Measurements from ENCODE around the gene MFN2. TPM values are rescaled to one million over a fixed set of nuclear protein-coding genes. Genes with fewer than 3 reads are reported as not detected.
A peak's percentile ranks its signal among the peaks of the same experiment; 100 is the strongest.

Gene MFN2
- total RNA-seq, 2 experiments from 2014 or later = 28.3 to 52.7 TPM

DNA sequence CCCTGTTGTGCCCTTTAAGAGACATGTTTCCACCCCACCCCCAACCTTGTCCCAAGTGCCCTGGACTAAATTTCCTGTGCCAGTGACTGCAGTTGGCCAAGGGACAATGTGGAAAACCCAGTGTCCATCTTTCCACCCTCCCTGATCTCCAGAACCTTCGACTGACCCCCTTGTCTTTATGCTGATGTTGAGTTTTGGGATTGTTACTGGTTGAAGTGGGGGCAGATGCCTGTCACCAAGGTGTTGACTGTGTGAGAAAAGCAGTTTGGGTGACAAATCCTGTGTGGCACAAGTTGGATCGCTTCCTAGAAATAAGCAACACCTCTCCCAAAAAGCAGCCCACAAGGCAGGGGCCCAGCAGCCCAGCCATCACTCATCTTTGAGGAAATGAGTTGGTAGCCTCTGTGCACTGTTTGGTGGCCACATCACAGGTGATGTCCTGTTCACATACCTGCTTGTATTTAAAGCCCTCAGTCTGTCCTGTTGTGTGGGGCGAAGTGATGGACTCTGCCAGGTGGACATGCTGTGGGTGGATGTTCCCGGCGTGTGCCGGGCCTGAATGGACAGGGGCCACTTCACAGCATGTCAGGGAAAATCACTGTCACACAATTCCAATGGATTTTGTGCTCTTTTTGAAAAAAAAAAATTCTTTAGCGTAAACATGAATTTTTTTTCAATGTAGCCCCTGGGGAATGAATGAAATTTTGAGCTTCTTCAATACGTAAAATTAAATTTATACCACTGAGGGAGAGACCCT is 32.5 kb downstream of the MFN2 start:
- Histone ChIP-seq H3K79me2 (ENCODE audit: insufficient read depth, low read depth, low read length) (no peaks in the 10 kb centered on the region), H3K4me1 (ENCODE audit: insufficient read depth, low read length, poor library complexity, severe bottlenecking) (no peaks in the 10 kb centered on the region), H3K4me2 (ENCODE audit: low read length) (no peak overlapping the region), H3K36me3 (ENCODE audit: insufficient read depth, low read length) (peaks cover 54% of the 10 kb centered on the region), H3K9me3 (ENCODE audit: low read length) (no peaks in the 10 kb centered on the region), H2AFZ (ENCODE audit: low read length) (no peak overlapping the region), H4K20me1 (ENCODE audit: insufficient read depth, low read length) (no peaks in the 10 kb centered on the region), H3K27ac (ENCODE audit: low read depth, low read length, poor library complexity, severe bottlenecking) (no peak overlapping the region), H3K4me3 (ENCODE audit: low read depth, low read length, poor library complexity, severe bottlenecking) (no peak overlapping the region), H3K9me2 (ENCODE audit: insufficient read depth, low read length) (no peaks in the 10 kb centered on the region)
- BruUV-seq (replicated peaks) = TSS peak; percentile 83
- ChIA-PET POLR2A (no interaction called here), CTCF (ENCODE audit: unreplicated experiment) (no interaction called here)
- intact Hi-C loops (cut with micrococcal nuclease; ENCODE audit: unreplicated experiment) = no loop called here
- DNase-seq (ENCODE audit: low spot score) = no peak
- no peak for TF ChIP-seq EZH2phosphoT487 (IDR thresholded peaks at IDR 0.05; ENCODE audit: borderline replicate concordance, low read depth, low read length)
- TF ChIP-seq, protein P1, sequence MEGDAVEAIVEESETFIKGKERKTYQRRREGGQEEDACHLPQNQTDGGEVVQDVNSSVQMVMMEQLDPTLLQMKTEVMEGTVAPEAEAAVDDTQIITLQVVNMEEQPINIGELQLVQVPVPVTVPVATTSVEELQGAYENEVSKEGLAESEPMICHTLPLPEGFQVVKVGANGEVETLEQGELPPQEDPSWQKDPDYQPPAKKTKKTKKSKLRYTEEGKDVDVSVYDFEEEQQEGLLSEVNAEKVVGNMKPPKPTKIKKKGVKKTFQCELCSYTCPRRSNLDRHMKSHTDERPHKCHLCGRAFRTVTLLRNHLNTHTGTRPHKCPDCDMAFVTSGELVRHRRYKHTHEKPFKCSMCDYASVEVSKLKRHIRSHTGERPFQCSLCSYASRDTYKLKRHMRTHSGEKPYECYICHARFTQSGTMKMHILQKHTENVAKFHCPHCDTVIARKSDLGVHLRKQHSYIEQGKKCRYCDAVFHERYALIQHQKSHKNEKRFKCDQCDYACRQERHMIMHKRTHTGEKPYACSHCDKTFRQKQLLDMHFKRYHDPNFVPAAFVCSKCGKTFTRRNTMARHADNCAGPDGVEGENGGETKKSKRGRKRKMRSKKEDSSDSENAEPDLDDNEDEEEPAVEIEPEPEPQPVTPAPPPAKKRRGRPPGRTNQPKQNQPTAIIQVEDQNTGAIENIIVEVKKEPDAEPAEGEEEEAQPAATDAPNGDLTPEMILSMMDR (conservative IDR thresholded peaks at IDR 0.05; ENCODE audit: low read length) = no peak

DNA sequence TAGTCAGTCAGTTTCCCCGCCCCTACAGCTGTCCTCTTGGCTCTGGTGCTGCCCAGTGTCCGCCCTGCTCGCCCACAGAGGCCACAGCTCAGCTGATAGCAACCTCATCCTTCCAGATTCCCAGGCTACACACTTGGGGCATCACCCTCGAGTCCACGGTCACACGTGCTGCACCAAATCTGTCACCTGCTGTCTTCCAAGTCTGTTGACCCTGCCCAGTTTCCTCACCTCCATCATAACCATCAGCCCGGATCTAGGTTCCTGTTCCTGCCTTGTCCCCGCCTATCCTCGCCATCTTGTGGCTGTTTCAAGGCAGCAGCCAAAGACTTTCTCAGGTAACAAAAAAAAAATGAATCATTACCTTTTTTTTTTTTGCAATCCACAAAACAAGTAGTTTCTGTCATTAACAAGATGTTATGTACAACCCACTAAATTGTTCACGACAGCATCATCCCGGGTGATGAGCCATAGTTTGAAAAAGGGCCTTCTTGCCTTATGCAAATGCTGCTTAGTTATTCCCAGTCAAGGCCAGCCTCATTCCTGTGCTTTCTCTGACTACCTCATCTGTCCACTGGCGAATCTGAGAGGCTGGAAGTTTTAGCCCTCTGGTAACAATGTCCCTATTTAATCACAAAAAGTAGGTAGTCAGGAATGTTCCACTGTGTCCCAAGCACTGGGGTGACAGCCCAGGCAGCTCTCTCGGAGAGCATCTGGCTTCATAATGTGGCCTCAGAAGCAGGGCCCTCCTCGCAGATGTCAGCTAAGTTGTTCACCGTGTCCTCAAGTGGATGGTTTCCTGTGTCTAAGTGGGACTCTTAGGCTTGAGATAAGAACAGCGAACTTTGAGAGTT is 34.1 kb downstream of the MFN2 start:
- no peak overlapping the region for H3K27ac ChIP-seq (ENCODE audit: low read depth, low read length, poor library complexity, severe bottlenecking)
- CTCF ChIA-PET (ENCODE audit: unreplicated experiment) = no interaction called here

More for the DNA sequence above, 34.1 kb downstream of the MFN2 start:
- H3K4me1 ChIP-seq (ENCODE audit: insufficient read depth, low read length, poor library complexity, severe bottlenecking) = no peaks in the 10 kb centered on the region
- no peak overlapping the region for H2AFZ ChIP-seq (ENCODE audit: low read length)
- H3K9me2 ChIP-seq (ENCODE audit: insufficient read depth, low read length) = no peaks in the 10 kb centered on the region
- intact Hi-C loops (cut with micrococcal nuclease; ENCODE audit: unreplicated experiment) = no loop called here
- POLR2A ChIA-PET = no interaction called here
- no peak for TF ChIP-seq EZH2phosphoT487 (IDR thresholded peaks at IDR 0.05; ENCODE audit: borderline replicate concordance, low read depth, low read length)
- TF ChIP-seq, protein P1 (conservative IDR thresholded peaks at IDR 0.05; ENCODE audit: low read length) = peak; percentile 48
- no peaks in the 10 kb centered on the region for H3K9me3 ChIP-seq (ENCODE audit: low read length)
- no peak overlapping the region for H3K4me3 ChIP-seq (ENCODE audit: low read depth, low read length, poor library complexity, severe bottlenecking)
- H3K4me2 ChIP-seq (ENCODE audit: low read length) = no peak overlapping the region
- H3K79me2 ChIP-seq (ENCODE audit: insufficient read depth, low read depth, low read length) = no peaks in the 10 kb centered on the region
- no TSS peak for BruUV-seq (replicated peaks)
- peaks cover 47% of the 10 kb centered on the region for H3K36me3 ChIP-seq (ENCODE audit: insufficient read depth, low read length)
- no peaks in the 10 kb centered on the region for H4K20me1 ChIP-seq (ENCODE audit: insufficient read depth, low read length)
- no peak for DNase-seq (ENCODE audit: low spot score)
